Gastrocnemius medialis (tissue), 4 donors: Measurements from ENCODE around the gene HYDIN. TPM values are rescaled to one million over a fixed set of nuclear protein-coding genes. Genes with fewer than 3 reads are reported as not detected.

Source experiments
- ATAC-seq, 2 donors: fragments of 150-250 bp; one replicate each; pipeline ENCODE4 v1.9.1; 2016
- DNase-seq, 2 donors: peaks; one replicate each; pipeline ENCODE4 v3.0.0-alpha.2; 2019
- H3K27ac ChIP-seq, 4 donors: fragments of 200-600 bp; sonication (generic); 1 replicate in 1 of 4; 2 replicates in 3 of 4; pipeline ENCODE4 v1.5.1; 2016 to 2018; ENCODE audit warnings: mild to moderate bottlenecking in 2 of 4, moderate library complexity in 1 of 4
- H3K27me3 ChIP-seq, 3 donors: fragments of 200-600 bp; sonication (generic) in 2 of 3; 1 replicate in 1 of 3; 2 replicates in 2 of 3; pipeline versions ENCODE4 v1.5.1 to v1.6.0; 2016 to 2019; ENCODE audit warnings: mild to moderate bottlenecking in 1 of 3, moderate library complexity in 1 of 3
- H3K36me3 ChIP-seq, 2 donors: fragments of 200-600 bp; sonication (generic) in 1 of 2; one replicate each; pipeline ENCODE4 v1.5.1; 2017 to 2018
- H3K4me1 ChIP-seq, 2 donors: fragments of 200-600 bp; sonication (generic) in 1 of 2; one replicate each; pipeline ENCODE4 v1.5.1; 2016 to 2017; ENCODE audit warnings: mild to moderate bottlenecking in 2 of 2
- H3K4me3 ChIP-seq, 4 donors: fragments of 200-600 bp; sonication (generic) in 3 of 4; 1 replicate in 1 of 4; 2 replicates in 3 of 4; pipeline ENCODE4 v1.5.1; 2016 to 2019; ENCODE audit warnings: mild to moderate bottlenecking in 2 of 4
- H3K9me3 ChIP-seq, 3 donors: fragments of 200-600 bp; sonication (generic) in 2 of 3; 1 replicate in 1 of 3; 2 replicates in 2 of 3; pipeline ENCODE4 v1.5.1; 2016 to 2019
- CTCF ChIP-seq, 5 experiments: fragments of 450-650 bp in 3 of 5; fragments of 200-600 bp in 2 of 5; sonication (generic) in 2 of 5; IDR thresholded peaks in 4 of 5; conservative IDR thresholded peaks in 1 of 5; 1 replicate in 4 of 5; 2 replicates in 1 of 5; pipeline ENCODE4 v1.5.1; 2016 to 2019; ENCODE audit warnings: antibody characterized with exemption in 5 of 5, mild to moderate bottlenecking in 3 of 5, moderate library complexity in 3 of 5
- POLR2A ChIP-seq, 2 donors: fragments of 450-650 bp; IDR thresholded peaks; one replicate each; pipeline ENCODE4 v1.6.1; 2017; ENCODE audit warnings: antibody characterized with exemption in 2 of 2, mild to moderate bottlenecking in 2 of 2, moderate library complexity in 2 of 2
- in situ Hi-C, 4 donors: fragments of 200-750 bp; cut with MboI; loops; one replicate each; pipeline versions ENCODE4 v1.15.0 to v1.8.0; 2017; ENCODE audit warnings: low sequenced_read_pairs in 4 of 4
- intact Hi-C: fragments of 100-400 bp; cut with DNase I; formaldehyde crosslinking; loops from one replicate; pipeline ENCODE4 v1.15.1; 2023; ENCODE audit warnings: low total_unique reads
- total RNA-seq, 4 donors: library from RNA; depleted of rRNA; stranded (reverse); fragments of >200 nt; gene quantifications; one replicate each; pipeline versions ENCODE4 v1.1.0 to v1.2.3, GENCODE V29; 2016

The HYDIN gene
- total RNA-seq, 4 donors from 2014 or later, result 0.12 TPM; not detected in 3

DNA sequence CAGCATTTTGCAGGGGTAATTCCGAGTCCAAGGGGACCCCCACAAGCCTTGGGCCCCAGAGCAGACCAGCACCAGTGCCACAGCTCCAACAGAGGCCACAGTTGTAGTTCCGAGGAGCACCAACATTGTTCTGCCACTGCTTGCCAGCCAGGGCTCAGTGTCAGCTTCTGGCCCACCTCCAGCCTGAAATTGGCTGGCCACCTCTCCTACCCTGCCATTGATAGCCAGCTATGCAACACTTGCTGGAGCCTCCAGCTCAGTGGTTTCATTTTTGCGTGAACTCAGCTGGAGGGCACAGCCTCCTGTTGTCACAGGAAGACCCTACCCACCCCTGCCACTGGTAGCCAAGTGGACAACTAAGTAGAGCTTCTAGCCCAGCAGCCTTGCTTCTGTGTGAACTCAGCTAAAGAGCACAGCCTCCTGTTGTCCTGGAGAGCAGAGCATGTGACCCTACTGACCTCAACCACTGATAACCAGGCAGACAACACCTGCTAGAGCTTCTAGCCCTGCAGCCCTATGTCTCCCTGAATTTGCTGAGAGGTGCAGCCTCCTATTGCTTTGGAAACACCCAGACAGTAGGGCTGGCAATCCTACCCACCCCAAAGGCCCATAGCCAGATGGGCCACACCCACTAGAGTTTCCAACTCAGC lies 24.9 kb downstream of the HYDIN start:
- intact Hi-C loops, result no loop called here
- Histone ChIP-seq H3K27me3 (no peaks in the 10 kb centered on the region), H3K4me1 (no peaks in the 10 kb centered on the region), H3K9me3 (no peaks in the 10 kb centered on the region), H3K36me3 (no peaks in the 10 kb centered on the region), H3K27ac (no peak overlapping the region), H3K4me3 (no peak overlapping the region)
- ATAC-seq (no peak), DNase-seq (no peak)
- TF ChIP-seq POLR2A (IDR thresholded peaks at IDR 0.05), result no peak
- TF ChIP-seq CTCF (IDR thresholded peaks at IDR 0.05 in 4 of 5, conservative IDR thresholded peaks at IDR 0.05 in 1 of 5), result no peak
- in situ Hi-C loops, result no loop called here

GRCh38 chr16:71203631-71204030 lies 26.9 kb downstream of the HYDIN start:
- no peak for DNase-seq
- no peak for ATAC-seq
- Histone ChIP-seq H3K36me3 (no peaks in the 10 kb centered on the region), H3K27me3 (no peaks in the 10 kb centered on the region), H3K4me3 (no peak overlapping the region), H3K9me3 (no peaks in the 10 kb centered on the region), H3K27ac (no peak overlapping the region), H3K4me1 (no peaks in the 10 kb centered on the region)
- in situ Hi-C loops (no loop called here), intact Hi-C loops (no loop called here)
- TF ChIP-seq POLR2A (IDR thresholded peaks at IDR 0.05) (no peak), CTCF (IDR thresholded peaks at IDR 0.05 in 4 of 5, conservative IDR thresholded peaks at IDR 0.05 in 1 of 5) (no peak)

GRCh38 chr16:71201556-71201955 lies 29.0 kb downstream of the HYDIN start:
- no peaks in the 10 kb centered on the region for H3K27me3 ChIP-seq
- ATAC-seq (no peak), DNase-seq (no peak)
- TF ChIP-seq POLR2A (IDR thresholded peaks at IDR 0.05), result no peak
- TF ChIP-seq CTCF (IDR thresholded peaks at IDR 0.05 in 4 of 5, conservative IDR thresholded peaks at IDR 0.05 in 1 of 5), result no peak
- H3K9me3 ChIP-seq, result no peaks in the 10 kb centered on the region
- in situ Hi-C loops (no loop called here), intact Hi-C loops (no loop called here)
- H3K27ac ChIP-seq, result no peak overlapping the region
- H3K36me3 ChIP-seq, result no peaks in the 10 kb centered on the region
- H3K4me1 ChIP-seq, result no peaks in the 10 kb centered on the region
- no peak overlapping the region for H3K4me3 ChIP-seq

GRCh38 chr16:71201054-71201453 lies 29.5 kb downstream of the HYDIN start:
- no peak for DNase-seq
- Histone ChIP-seq H3K36me3 (no peaks in the 10 kb centered on the region), H3K27ac (no peak overlapping the region), H3K4me1 (no peaks in the 10 kb centered on the region), H3K27me3 (no peaks in the 10 kb centered on the region), H3K9me3 (no peaks in the 10 kb centered on the region), H3K4me3 (no peak overlapping the region)
- TF ChIP-seq POLR2A (IDR thresholded peaks at IDR 0.05) (no peak), CTCF (IDR thresholded peaks at IDR 0.05 in 4 of 5, conservative IDR thresholded peaks at IDR 0.05 in 1 of 5) (no peak)
- intact Hi-C loops (no loop called here), in situ Hi-C loops (no loop called here)
- ATAC-seq, result no peak

GRCh38 chr16:71198408-71198807 lies 32.1 kb downstream of the HYDIN start:
- no peaks in the 10 kb centered on the region for H3K9me3 ChIP-seq
- H3K27ac ChIP-seq, result no peak overlapping the region
- H3K27me3 ChIP-seq, result no peaks in the 10 kb centered on the region
- H3K4me3 ChIP-seq, result no peak overlapping the region
- no peaks in the 10 kb centered on the region for H3K4me1 ChIP-seq
- no peak for TF ChIP-seq CTCF (IDR thresholded peaks at IDR 0.05 in 4 of 5, conservative IDR thresholded peaks at IDR 0.05 in 1 of 5)
- TF ChIP-seq POLR2A (IDR thresholded peaks at IDR 0.05), result no peak
- DNase-seq (no peak), ATAC-seq (no peak)
- H3K36me3 ChIP-seq, result no peaks in the 10 kb centered on the region
- intact Hi-C loops (no loop called here), in situ Hi-C loops (no loop called here)
